Lower lobe of right lung (tissue), 2 donors: Measurements from ENCODE around the gene UBE2O. TPM values are rescaled to one million over a fixed set of nuclear protein-coding genes. Genes with fewer than 3 reads are reported as not detected.

Experiments
- ATAC-seq, 2 donors: fragments of 200-7000 bp; cut with Tn5 transposase; one replicate each; pipeline ENCODE4 v1.9.1; 2020 to 2022; ENCODE audit warnings: mild to moderate bottlenecking in 2 of 2, moderate library complexity in 2 of 2
- DNase-seq: peaks from one replicate; pipeline ENCODE4 v3.0.0-alpha.2; 2020
- H3K27ac ChIP-seq: fragments of 200-600 bp; one replicate; pipeline ENCODE4 v1.8.0; 2022
- H3K27me3 ChIP-seq: fragments of 200-600 bp; one replicate; pipeline ENCODE4 v1.8.0; 2022; ENCODE audit warnings: low read depth
- H3K36me3 ChIP-seq: fragments of 200-600 bp; one replicate; pipeline ENCODE4 v1.8.0; 2022; ENCODE audit warnings: mild to moderate bottlenecking
- H3K4me1 ChIP-seq: fragments of 200-600 bp; one replicate; pipeline ENCODE4 v1.8.0; 2022
- H3K4me3 ChIP-seq: fragments of 200-600 bp; one replicate; pipeline ENCODE4 v1.8.0; 2022; ENCODE audit warnings: mild to moderate bottlenecking
- H3K9me3 ChIP-seq: fragments of 200-600 bp; one replicate; pipeline ENCODE4 v1.8.0; 2022
- CTCF ChIP-seq: fragments of 200-600 bp; IDR thresholded peaks from one replicate; pipeline ENCODE4 v1.8.0; 2022; ENCODE audit warnings: antibody characterized with exemption, mild to moderate bottlenecking
- intact Hi-C: fragments of 100-400 bp; cut with DNase I; formaldehyde crosslinking; loops from one replicate; pipeline ENCODE4 v1.11.0; 2022
- total RNA-seq: library from RNA; stranded (reverse); fragmentation: NEBNext Ultra II Directional; extraction: Animal tissue kit (Norgen Biotek cat#: 25700); gene quantifications from one replicate; pipeline ENCODE4 v1.2.1, GENCODE V29; 2021
- donor health status: DM: no; HTN: yes; CAD: no; lungs with severe emphysema.

UBE2O gene
- total RNA-seq, 1 donor from 2014 or later = 18.2 TPM

GRCh38 chr17:76477576-76477975 lies 24.6 kb upstream of the UBE2O start:
- H3K36me3 ChIP-seq = peaks cover 68% of the 10 kb centered on the region
- no peak for ATAC-seq
- intact Hi-C loops = no loop called here
- DNase-seq = no peak
- no peaks in the 10 kb centered on the region for H3K4me1 ChIP-seq
- TF ChIP-seq CTCF = no peak
- H3K27me3 ChIP-seq = no peaks in the 10 kb centered on the region
- H3K27ac ChIP-seq = no peak overlapping the region
- no peak overlapping the region for H3K4me3 ChIP-seq
- no peaks in the 10 kb centered on the region for H3K9me3 ChIP-seq

- H3K9me3 ChIP-seq = no peaks in the 10 kb centered on the region
- TF ChIP-seq CTCF = no peak
- H3K27me3 ChIP-seq = no peaks in the 10 kb centered on the region
- intact Hi-C loops = no loop called here
- H3K36me3 ChIP-seq = peaks cover 76% of the 10 kb centered on the region
- DNase-seq (no peak), ATAC-seq (no peak)
- no peak overlapping the region for H3K27ac ChIP-seq
- no peak overlapping the region for H3K4me3 ChIP-seq
- H3K4me1 ChIP-seq = no peaks in the 10 kb centered on the region
Observed at GRCh38 chr17:76476736-76477135, 23.8 kb upstream of the UBE2O start.

- H3K4me3 ChIP-seq = no peak overlapping the region
- DNase-seq (no peak), ATAC-seq (no peak)
- intact Hi-C loops = no loop called here
- TF ChIP-seq CTCF = no peak
- peaks cover 81% of the 10 kb centered on the region for H3K36me3 ChIP-seq
- H3K27ac ChIP-seq = no peak overlapping the region
- no peaks in the 10 kb centered on the region for H3K4me1 ChIP-seq
- no peaks in the 10 kb centered on the region for H3K9me3 ChIP-seq
- H3K27me3 ChIP-seq = no peaks in the 10 kb centered on the region
Observed at GRCh38 chr17:76475302-76475701, 22.4 kb upstream of the UBE2O start.

- ATAC-seq (no peak), DNase-seq (no peak)
- no peaks in the 10 kb centered on the region for H3K9me3 ChIP-seq
- no peaks in the 10 kb centered on the region for H3K4me1 ChIP-seq
- no peak overlapping the region for H3K4me3 ChIP-seq
- no peak for TF ChIP-seq CTCF
- no peak overlapping the region for H3K27ac ChIP-seq
- no peaks in the 10 kb centered on the region for H3K27me3 ChIP-seq
- intact Hi-C loops = no loop called here
- H3K36me3 ChIP-seq = peaks cover 82% of the 10 kb centered on the region
Observed at GRCh38 chr17:76474894-76475293, 21.9 kb upstream of the UBE2O start.

- Histone ChIP-seq H3K4me3 (no peak overlapping the region), H3K27ac (no peak overlapping the region), H3K4me1 (no peaks in the 10 kb centered on the region), H3K36me3 (peaks cover 77% of the 10 kb centered on the region), H3K27me3 (no peaks in the 10 kb centered on the region), H3K9me3 (no peaks in the 10 kb centered on the region)
- DNase-seq (no peak), ATAC-seq (no peak)
- intact Hi-C loops = no loop called here
- TF ChIP-seq CTCF = no peak
Observed at GRCh38 chr17:76474238-76474637, 21.3 kb upstream of the UBE2O start.

- H3K36me3 ChIP-seq = peaks cover 70% of the 10 kb centered on the region
- TF ChIP-seq CTCF = no peak
- no peak overlapping the region for H3K27ac ChIP-seq
- H3K9me3 ChIP-seq = no peaks in the 10 kb centered on the region
- H3K4me1 ChIP-seq = no peaks in the 10 kb centered on the region
- no peak for ATAC-seq
- no peak for DNase-seq
- H3K4me3 ChIP-seq = no peak overlapping the region
- intact Hi-C loops = no loop called here
- H3K27me3 ChIP-seq = no peaks in the 10 kb centered on the region
Observed at GRCh38 chr17:76473541-76473985, 20.6 kb upstream of the UBE2O start.
